Renal cortical epithelial cell (primary cell): ENCODE data around the gene ACTL6B. TPM values are rescaled to one million over a fixed set of nuclear protein-coding genes. Genes with fewer than 3 reads are reported as not detected.

Experiments used
- DNase-seq: peaks from one replicate; pipeline ENCODE4 v3.0.0-alpha.2; 2011; ENCODE audit warnings: low read depth
- total RNA-seq: library from RNA; depleted of rRNA; stranded (reverse); fragments of >200 nt; gene quantifications from 2 replicates; pipeline ENCODE4 v1.2.3, GENCODE V29; 2014

ACTL6B gene
- total RNA-seq, 1 donor from 2014 or later = not detected

DNA sequence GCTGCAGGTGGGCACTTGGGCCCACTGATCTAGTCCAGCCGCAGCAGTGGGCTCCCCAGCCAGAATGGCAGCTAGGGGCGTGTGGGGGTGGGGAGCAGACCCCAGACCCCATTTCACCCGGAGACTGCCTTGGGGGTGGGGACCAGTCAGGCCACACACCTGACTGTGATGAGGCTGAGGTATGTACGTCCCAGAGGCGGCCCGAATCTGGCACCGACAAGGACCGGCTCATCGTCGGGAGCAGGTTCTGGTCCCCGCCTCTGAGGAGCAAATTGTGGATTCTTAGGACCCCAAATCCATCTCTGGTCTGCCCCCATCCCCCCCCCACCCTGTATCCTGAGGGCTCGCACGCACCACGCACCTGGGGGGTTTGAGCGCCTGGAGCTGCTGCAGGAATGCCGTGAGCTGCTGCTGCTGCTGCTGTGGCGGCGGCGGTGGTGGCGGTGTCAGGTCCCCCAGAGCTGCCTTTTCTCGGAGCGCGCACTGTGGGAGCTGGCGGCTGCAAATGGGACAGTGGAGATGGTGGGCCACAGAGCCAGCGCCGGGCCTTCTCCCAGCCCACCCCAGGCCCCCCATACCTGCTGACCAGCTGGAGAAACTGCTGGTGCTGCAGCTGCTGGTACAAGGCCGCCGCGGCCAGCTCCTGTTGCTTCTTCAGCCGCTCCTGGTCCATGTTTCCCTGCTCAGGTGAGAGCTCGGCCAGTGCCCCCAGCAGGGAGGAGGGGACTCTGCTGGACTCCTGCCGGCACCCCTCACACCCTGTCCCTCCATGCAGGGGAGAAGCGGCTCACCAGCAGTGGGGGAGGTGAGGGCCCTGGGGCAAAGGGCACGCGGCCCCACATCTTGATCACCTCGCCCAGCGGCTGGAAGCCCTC is 27.6 kb upstream of the ACTL6B start:
- DNase-seq = no peak

DNA sequence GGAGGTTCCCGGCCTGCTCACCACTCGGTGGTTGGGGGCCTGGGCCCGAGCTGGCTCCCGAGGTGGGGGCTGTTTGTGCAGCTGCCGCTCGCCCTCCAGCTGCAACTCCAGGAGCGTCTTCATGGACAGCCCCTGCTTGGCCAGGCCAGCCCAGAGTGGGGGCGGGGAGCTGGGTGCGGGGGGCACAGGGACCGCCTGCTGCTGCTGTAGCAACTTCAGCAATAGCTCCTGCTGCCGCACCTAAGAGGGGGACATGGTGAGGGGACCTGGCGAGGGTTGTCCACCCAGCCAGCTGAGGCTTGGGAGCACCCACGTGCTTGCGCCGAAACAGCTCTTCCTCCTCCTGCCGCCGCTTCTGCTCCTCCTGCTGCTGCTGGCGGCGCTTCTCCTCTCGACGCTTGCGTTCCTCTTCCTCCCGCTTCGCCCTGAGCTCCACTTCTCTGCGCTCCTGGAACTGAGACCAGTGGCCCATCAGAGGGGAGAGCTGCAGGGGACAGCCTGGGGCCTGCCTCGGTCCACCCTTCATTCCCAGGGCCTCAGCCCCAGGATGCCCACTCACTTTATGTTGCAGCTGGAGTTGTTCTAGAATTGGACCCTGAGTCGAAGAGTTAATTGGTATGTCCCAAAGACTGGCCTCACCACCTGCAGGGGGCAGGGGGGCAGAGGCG is 26.9 kb upstream of the ACTL6B start:
- DNase-seq = no peak

- no peak for DNase-seq
These were observed 26.0 kb upstream of the ACTL6B start for GRCh38 chr7:100682228-100682741.

- no peak for DNase-seq
These were observed 25.4 kb upstream of the ACTL6B start for GRCh38 chr7:100681491-100682227.

DNA sequence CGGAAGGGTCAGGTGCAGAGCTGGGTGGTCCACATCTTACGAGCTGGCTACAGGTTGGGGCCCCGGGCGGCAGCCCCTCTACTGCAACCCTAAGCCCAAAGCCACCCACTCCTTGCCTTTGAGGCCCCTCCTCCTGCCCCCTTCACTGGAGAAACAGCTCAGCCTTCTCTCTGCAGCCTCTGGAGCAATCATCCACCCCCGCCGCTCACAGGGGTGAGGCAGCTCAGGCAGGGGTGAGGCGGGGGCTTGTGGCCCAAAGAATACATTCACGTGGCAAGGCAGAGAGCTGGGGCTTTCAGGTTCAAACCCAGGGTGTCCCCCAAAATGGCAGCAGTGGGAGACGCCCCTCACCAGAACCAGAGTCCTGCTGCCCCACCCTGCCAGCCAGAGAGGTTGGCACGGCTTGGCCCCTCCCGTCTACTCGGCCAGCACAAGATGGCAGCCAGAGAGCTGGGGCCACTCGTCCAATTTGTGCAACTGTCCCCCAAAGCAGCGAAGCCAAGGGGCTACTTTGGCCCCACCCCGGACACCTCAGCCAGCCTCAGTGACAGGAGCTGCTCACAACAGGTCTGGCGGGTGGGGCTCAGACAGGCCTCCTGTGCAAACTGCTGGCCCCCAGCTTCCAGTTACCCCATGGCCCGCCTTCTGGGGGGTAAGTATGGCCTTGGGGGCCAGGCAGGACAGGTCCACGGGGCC is 24.5 kb upstream of the ACTL6B start:
- DNase-seq = no peak

- no peak for DNase-seq
These were observed 23.8 kb upstream of the ACTL6B start for GRCh38 chr7:100679927-100680575.

DNA sequence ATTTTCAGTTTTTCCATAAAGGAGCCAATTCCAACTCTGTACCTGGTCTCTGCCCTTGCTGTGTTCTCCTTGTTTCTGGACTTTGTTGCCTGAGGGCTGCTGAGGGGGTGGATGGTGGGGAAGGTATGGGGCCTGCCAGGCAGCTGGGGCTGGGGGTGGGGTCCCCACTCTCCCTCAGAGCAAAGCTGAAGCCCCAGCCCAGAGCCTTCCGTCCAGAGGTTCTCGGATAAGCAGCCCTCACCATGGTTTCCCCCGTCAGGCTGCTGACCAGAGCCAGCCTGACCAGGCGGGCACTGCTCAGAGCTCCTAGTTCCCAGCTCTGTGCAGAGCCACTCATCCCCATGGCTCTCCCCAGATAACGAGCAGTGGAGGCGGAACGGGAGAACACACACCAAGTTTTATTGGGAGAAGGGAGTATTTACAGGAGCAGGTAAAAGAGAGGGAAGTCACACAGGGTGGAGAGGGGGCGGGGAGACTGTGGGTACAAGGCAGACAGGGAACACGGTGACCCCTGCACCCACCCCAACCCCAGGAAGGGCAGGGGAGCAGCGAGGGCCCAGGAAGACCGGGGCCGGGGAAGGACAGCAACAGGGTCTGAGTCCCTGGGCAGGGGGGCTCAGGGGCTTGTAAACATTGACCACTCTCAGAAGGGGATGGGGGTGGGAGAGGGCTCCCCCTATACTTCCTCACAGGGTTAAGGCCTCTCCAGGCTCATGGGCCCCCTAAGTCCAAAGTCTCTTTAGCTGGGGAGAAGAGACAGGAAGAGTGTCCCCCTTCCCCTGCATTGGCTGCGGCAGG is 23.1 kb upstream of the ACTL6B start:
- no peak for DNase-seq

GRCh38 chr7:100678291-100678984 is 22.2 kb upstream of the ACTL6B start:
- no peak for DNase-seq

GRCh38 chr7:100677308-100678267 is 21.3 kb upstream of the ACTL6B start:
- no peak for DNase-seq

- no peak for DNase-seq
These were observed 20.5 kb upstream of the ACTL6B start for GRCh38 chr7:100676501-100677306.

GRCh38 chr7:100675581-100676350 is 19.5 kb upstream of the ACTL6B start:
- peak; percentile 47 for DNase-seq

- no peak for DNase-seq
These were observed 18.8 kb upstream of the ACTL6B start for GRCh38 chr7:100675105-100675451.

DNA sequence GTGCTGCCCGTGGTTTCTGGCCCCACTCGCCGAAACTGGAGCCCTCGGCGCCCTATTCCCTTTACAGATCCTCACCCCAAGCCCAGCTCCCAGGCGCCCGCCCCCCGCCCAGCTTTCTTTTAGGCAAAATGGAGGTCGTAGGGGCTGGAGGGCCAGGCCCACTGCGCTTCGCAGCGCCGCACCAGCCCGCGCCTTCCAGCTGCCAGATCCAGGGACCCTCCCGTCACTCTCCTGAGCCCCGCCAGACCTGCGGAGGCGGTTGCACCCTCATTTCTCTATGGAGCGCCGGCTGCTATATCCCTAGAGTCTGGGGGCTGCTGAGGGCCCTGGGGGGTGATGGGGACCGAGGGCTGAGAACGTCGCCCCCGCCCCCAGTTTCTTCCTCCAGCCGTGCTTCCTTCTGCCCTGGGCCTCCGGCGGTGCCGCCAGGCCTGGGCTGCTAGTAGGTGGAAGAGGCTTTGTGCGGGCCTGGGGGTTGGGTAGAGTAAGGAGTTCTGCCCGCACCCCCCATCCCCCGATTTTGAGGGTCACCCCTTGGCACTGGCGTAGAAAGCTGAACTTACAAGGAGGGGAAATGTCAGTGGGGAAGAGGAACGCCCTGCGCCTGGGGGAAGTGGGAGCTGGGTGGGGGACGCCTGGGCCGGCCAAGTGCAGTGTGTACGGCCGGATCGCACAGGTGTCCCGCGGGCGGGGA is 18.3 kb upstream of the ACTL6B start:
- no peak for DNase-seq

DNA sequence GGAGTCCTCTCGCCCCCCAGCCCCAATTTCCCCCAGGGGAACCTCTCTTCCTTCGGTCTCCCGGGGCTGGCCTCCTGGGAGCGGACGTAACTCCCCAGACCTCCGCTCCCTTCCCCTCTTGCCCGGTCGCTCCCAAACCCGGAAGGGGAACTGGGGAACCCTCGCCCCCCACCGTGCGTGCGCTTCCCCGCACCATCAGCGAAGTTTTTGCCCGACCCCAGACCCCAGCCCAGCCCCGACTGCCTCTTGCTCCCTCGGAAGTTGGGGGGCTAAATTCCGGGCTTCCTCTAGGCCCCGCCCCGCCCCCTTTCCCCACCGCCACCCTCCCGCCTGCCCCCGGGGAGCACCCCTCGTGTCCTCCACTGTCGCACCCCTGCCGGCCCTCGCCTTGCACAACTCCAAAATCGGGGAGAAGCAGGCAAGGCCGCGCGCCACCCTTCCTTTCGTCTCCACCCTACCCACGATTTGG is 17.7 kb upstream of the ACTL6B start:
- no peak for DNase-seq

- peak; percentile 93 for DNase-seq
These were observed 17.2 kb upstream of the ACTL6B start, which contains the start of gene GNB2 for GRCh38 chr7:100673302-100673941. GNB2 (plus strand) TSS chr7:100673740; CDS start chr7:100676266, 2,526 bp downstream.
